IMR-90 (cell line): ENCODE results near the gene CCL4. TPM values are rescaled to one million over a fixed set of nuclear protein-coding genes. Genes with fewer than 3 reads are reported as not detected.

Source experiments
- ATAC-seq: fragments of 200-7000 bp; cut with Tn5 transposase; 2 replicates; pipeline ENCODE4 v1.9.1; 2020; ENCODE audit warnings: low read depth, mild to moderate bottlenecking, moderate library complexity
- BruUV-seq: library from RNA; stranded (reverse); fragments of 400-500 nt; replicated peaks from 2 replicates; lab custom pipeline; 2021; lab: Mats Ljungman, UMichigan
- CTCF ChIA-PET: fragments of 300-600 bp; formaldehyde crosslinking; extraction: SDS; loops from one replicate; lab custom pipeline; 2021; ENCODE audit warnings: antibody characterized with exemption; lab: Yijun Ruan, JAX
- POLR2A ChIA-PET: fragments of 300-600 bp; sonication (Branson Sonifier 250); formaldehyde crosslinking; loops from one replicate; lab custom pipeline; 2022; ENCODE audit warnings: antibody characterized with exemption; ENCODE audit not compliant: unreplicated experiment; lab: Charles Lee
- DNase-seq: peaks from one replicate; pipeline ENCODE4 v3.0.0; 2013
- H2AFZ ChIP-seq: replicated peaks from 2 replicates; pipeline ENCODE3; 2013; ENCODE audit warnings: low read length, mild to moderate bottlenecking; ENCODE audit not compliant: poor library complexity
- H2AK5ac ChIP-seq: 2 replicates; pipeline ENCODE4 v1.6.1; 2013; ENCODE audit warnings: low read depth, low read length, inconsistent platforms
- H2AK9ac ChIP-seq: replicated peaks from 2 replicates; pipeline ENCODE3; 2013; ENCODE audit warnings: mild to moderate bottlenecking, low read depth, low read length, moderate library complexity; ENCODE audit not compliant: poor library complexity
- H2BK120ac ChIP-seq: 2 replicates; pipeline ENCODE4 v1.6.1; 2013; ENCODE audit warnings: low read depth, low read length, inconsistent platforms
- H2BK15ac ChIP-seq: 3 replicates; pipeline ENCODE4 v1.6.1; 2013; ENCODE audit warnings: low read depth, low read length, inconsistent platforms
- H2BK20ac ChIP-seq: 2 replicates; pipeline ENCODE4 v1.6.1; 2013; ENCODE audit warnings: low read depth, mild to moderate bottlenecking, inconsistent platforms, low read length, moderate library complexity
- H2BK5ac ChIP-seq: 2 replicates; pipeline ENCODE4 v1.6.1; 2013; ENCODE audit warnings: mild to moderate bottlenecking, low read depth, low read length, inconsistent platforms; ENCODE audit not compliant: poor library complexity, severe bottlenecking
- H3K14ac ChIP-seq: replicated peaks from 2 replicates; pipeline ENCODE4 v1.6.1; 2013; ENCODE audit warnings: low read depth, low read length, inconsistent platforms
- H3K18ac ChIP-seq: 2 replicates; pipeline ENCODE4 v1.6.1; 2013; ENCODE audit warnings: low read depth, low read length, control low read depth
- H3K23ac ChIP-seq: 2 replicates; pipeline ENCODE4 v1.6.1; 2013; ENCODE audit warnings: low read depth, low read length, inconsistent platforms
- H3K27ac ChIP-seq: 2 replicates; pipeline ENCODE4 v1.5.1; 2013; ENCODE audit warnings: mild to moderate bottlenecking, control low read depth, low read length; ENCODE audit not compliant: insufficient read depth
- H3K27me3 ChIP-seq: 2 replicates; pipeline ENCODE4 v1.6.1; 2013; ENCODE audit warnings: low read length; ENCODE audit not compliant: control insufficient read depth, insufficient read depth
- H3K36me3 ChIP-seq: 2 replicates; pipeline ENCODE4 v1.6.1; 2013; ENCODE audit warnings: low read length, mixed read lengths; ENCODE audit not compliant: control insufficient read depth, insufficient read depth
- H3K4ac ChIP-seq: 2 replicates; pipeline ENCODE4 v1.6.1; 2013; ENCODE audit warnings: low read depth, low read length, inconsistent platforms
- H3K4me1 ChIP-seq: 2 replicates; pipeline ENCODE4 v1.6.1; 2013; ENCODE audit warnings: low read length, mixed read lengths; ENCODE audit not compliant: control insufficient read depth, insufficient read depth
- H3K4me2 ChIP-seq: 2 replicates; pipeline ENCODE4 v1.6.1; 2013; ENCODE audit warnings: low read depth, mild to moderate bottlenecking, control low read depth, low read length, moderate library complexity
- H3K4me3 ChIP-seq: 2 replicates; pipeline ENCODE4 v1.5.1; 2013; ENCODE audit warnings: low read depth, mild to moderate bottlenecking, control low read depth, low read length, moderate library complexity; ENCODE audit not compliant: insufficient read depth
- H3K56ac ChIP-seq: 2 replicates; pipeline ENCODE4 v1.6.1; 2013; ENCODE audit warnings: low read length, inconsistent platforms; ENCODE audit not compliant: insufficient read depth; ENCODE audit errors: extremely low read depth
- H3K79me1 ChIP-seq, 2 experiments: 2 replicates each; pipeline ENCODE4 v1.6.1; 2013; ENCODE audit warnings: low read length in 2 of 2, inconsistent platforms in 1 of 2, low read depth in 1 of 2
- H3K9ac ChIP-seq: 2 replicates; pipeline ENCODE4 v1.6.1; 2013; ENCODE audit warnings: low read depth, low read length, control low read depth
- H3K9me1 ChIP-seq: 2 replicates; pipeline ENCODE4 v1.6.1; 2013; ENCODE audit warnings: low read length, inconsistent platforms; ENCODE audit not compliant: insufficient read depth
- H3K9me3 ChIP-seq: 2 replicates; pipeline ENCODE4 v1.6.1; 2013; ENCODE audit warnings: low read length; ENCODE audit not compliant: control insufficient read depth, insufficient read depth
- H4K20me1 ChIP-seq: 2 replicates; pipeline ENCODE4 v1.6.1; 2013; ENCODE audit warnings: low read length, inconsistent platforms; ENCODE audit not compliant: insufficient read depth
- H4K5ac ChIP-seq: 2 replicates; pipeline ENCODE4 v1.6.1; 2013; ENCODE audit warnings: mild to moderate bottlenecking, low read depth, low read length, control low read depth
- H4K8ac ChIP-seq, 2 experiments: 2 replicates each; pipeline ENCODE4 v1.6.1; 2013; ENCODE audit warnings: low read depth in 2 of 2, low read length in 2 of 2, control low read depth in 1 of 2, inconsistent platforms in 1 of 2
- H4K91ac ChIP-seq: 2 replicates; pipeline ENCODE4 v1.6.1; 2013; ENCODE audit warnings: low read depth, low read length, inconsistent platforms; ENCODE audit not compliant: insufficient read depth
- BHLHE40 ChIP-seq: fragments of 150-350 bp; IDR thresholded peaks from 2 replicates; pipeline ENCODE4 v1.6.1; 2016; ENCODE audit warnings: mild to moderate bottlenecking, low read depth, low read length
- CEBPB ChIP-seq: IDR thresholded peaks from 2 replicates; pipeline ENCODE4 v1.6.1; 2012; ENCODE audit warnings: low read depth, low read length, improper control_type of control experiment
- CHD1 ChIP-seq: IDR thresholded peaks from 2 replicates; pipeline ENCODE4 v1.6.1; 2012; ENCODE audit warnings: low read depth, low read length, improper control_type of control experiment
- FOS ChIP-seq: fragments of 150-350 bp; IDR thresholded peaks from 2 replicates; pipeline ENCODE4 v1.6.1; 2016; ENCODE audit warnings: low read depth, low read length
- MAFK ChIP-seq: IDR thresholded peaks from 2 replicates; pipeline ENCODE4 v1.6.1; 2012; ENCODE audit warnings: low read depth, low read length, improper control_type of control experiment
- MXI1 ChIP-seq: IDR thresholded peaks from 2 replicates; pipeline ENCODE4 v1.6.1; 2012; ENCODE audit warnings: low read depth, mild to moderate bottlenecking, low read length, moderate library complexity, borderline replicate concordance
- POLR2A ChIP-seq: IDR thresholded peaks from 2 replicates; pipeline ENCODE4 v1.6.1; 2012; ENCODE audit warnings: mild to moderate bottlenecking, low read depth, low read length
- RFX5 ChIP-seq: IDR thresholded peaks from 2 replicates; pipeline ENCODE4 v1.8.0; 2012; ENCODE audit warnings: low read depth, mild to moderate bottlenecking, low read length, moderate library complexity
- SMC3 ChIP-seq: fragments of 150-350 bp; IDR thresholded peaks from 2 replicates; pipeline ENCODE4 v1.6.1; 2016; ENCODE audit warnings: low read depth, mild to moderate bottlenecking, antibody characterized with exemption, low read length, moderate library complexity
- WGBS, 2 experiments: methylation state at CpG; one replicate each; pipeline versions ENCODE4 v1.1.5 to v1.1.7; 2013; ENCODE audit warnings: missing lambda C conversion rate in 2 of 2; ENCODE audit not compliant: insufficient read length in 1 of 2; ENCODE audit errors: extremely low coverage in 2 of 2; 5-methylcytosine and 5-hydroxymethylcytosine counted together
- dilution Hi-C: fragments of 300-500 bp; cut with HindIII; formaldehyde crosslinking; loops from one replicate; pipeline ENCODE4 v1.14.3; 2018; ENCODE audit warnings: low sequenced_read_pairs; ENCODE audit not compliant: unreplicated experiment
- in situ Hi-C: fragments of 300-500 bp; cut with MboI; formaldehyde crosslinking; loops from 3 replicates; pipeline ENCODE4 v1.14.3; 2019; ENCODE audit warnings: low sequenced_read_pairs, inconsistent platforms, mixed read lengths
- intact Hi-C: fragments of 100-400 bp; cut with micrococcal nuclease; formaldehyde crosslinking; loops from 2 replicates; pipeline ENCODE4 v1.10.0; 2022
- polyA plus RNA-seq, 3 experiments: library from polyadenylated mRNA; depleted of rRNA; stranded (reverse); fragments of >200 nt; gene quantifications; 2 replicates each; pipeline ENCODE4 v1.2.3, GENCODE V29; 2012; ENCODE audit warnings: low replicate concordance in 1 of 3
- total RNA-seq: library from RNA; depleted of rRNA; stranded (reverse); fragments of >200 nt; gene quantifications from 2 replicates; pipeline ENCODE4 v1.2.3, GENCODE V29; 2012
- TF ChIP-seq, protein P1 (sequence below): fragments of 150-350 bp; IDR thresholded peaks from 2 replicates; pipeline ENCODE4 v1.6.1; 2016; ENCODE audit warnings: low read depth, mild to moderate bottlenecking, low read length, moderate library complexity, borderline replicate concordance
- TF ChIP-seq, protein P2 (sequence below): conservative IDR thresholded peaks from 2 replicates; pipeline ENCODE4 v1.5.1; 2012; ENCODE audit warnings: mild to moderate bottlenecking, low read depth, low read length, improper control_type of control experiment

The CCL4 gene
- total and polyA plus RNA-seq, 2 of the 4 experiments (the other 2 are of a cell fraction) = not detected

GRCh38 chr17:36055171-36055570, 48.5 kb upstream of the CCL4 start:
- Histone ChIP-seq H3K4me2 (no peak overlapping the region), H3K23ac (no peak overlapping the region), H3K9ac (no peak overlapping the region), H3K36me3 (no peaks in the 10 kb centered on the region), H3K9me3 (no peaks in the 10 kb centered on the region), H2AFZ (no peak overlapping the region), H3K27ac (no peak overlapping the region), H2AK9ac (no peak overlapping the region), H3K56ac (no peak overlapping the region), H2AK5ac (no peak overlapping the region), H3K18ac (no peak overlapping the region), H4K20me1 (no peaks in the 10 kb centered on the region), H3K4me1 (no peaks in the 10 kb centered on the region), H3K9me1 (no peaks in the 10 kb centered on the region), H2BK120ac (no peak overlapping the region), H2BK5ac (no peak overlapping the region), H3K79me1 (no peaks in the 10 kb centered on the region), H4K8ac (no peak overlapping the region), H3K4me3 (no peak overlapping the region), H3K14ac (no peak overlapping the region), H4K5ac (no peak overlapping the region), H3K27me3 (no peaks in the 10 kb centered on the region), H3K4ac (no peak overlapping the region), H2BK15ac (no peak overlapping the region), H4K91ac (no peak overlapping the region), H2BK20ac (no peak overlapping the region)
- ATAC-seq = no peak
- CTCF ChIA-PET = no interaction called here
- BruUV-seq = no TSS peak
- DNase-seq = no peak
- in situ Hi-C loops = no loop called here
- TF ChIP-seq, protein P1, sequence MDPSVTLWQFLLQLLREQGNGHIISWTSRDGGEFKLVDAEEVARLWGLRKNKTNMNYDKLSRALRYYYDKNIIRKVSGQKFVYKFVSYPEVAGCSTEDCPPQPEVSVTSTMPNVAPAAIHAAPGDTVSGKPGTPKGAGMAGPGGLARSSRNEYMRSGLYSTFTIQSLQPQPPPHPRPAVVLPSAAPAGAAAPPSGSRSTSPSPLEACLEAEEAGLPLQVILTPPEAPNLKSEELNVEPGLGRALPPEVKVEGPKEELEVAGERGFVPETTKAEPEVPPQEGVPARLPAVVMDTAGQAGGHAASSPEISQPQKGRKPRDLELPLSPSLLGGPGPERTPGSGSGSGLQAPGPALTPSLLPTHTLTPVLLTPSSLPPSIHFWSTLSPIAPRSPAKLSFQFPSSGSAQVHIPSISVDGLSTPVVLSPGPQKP = no peak
- no peak for TF ChIP-seq BHLHE40
- TF ChIP-seq SMC3 = no peak
- TF ChIP-seq MAFK = no peak
- TF ChIP-seq POLR2A = no peak
- TF ChIP-seq CHD1 = no peak
- no peak for TF ChIP-seq FOS
- no peak for TF ChIP-seq RFX5
- TF ChIP-seq CEBPB = no peak
- TF ChIP-seq MXI1 = no peak
- TF ChIP-seq, protein P2, sequence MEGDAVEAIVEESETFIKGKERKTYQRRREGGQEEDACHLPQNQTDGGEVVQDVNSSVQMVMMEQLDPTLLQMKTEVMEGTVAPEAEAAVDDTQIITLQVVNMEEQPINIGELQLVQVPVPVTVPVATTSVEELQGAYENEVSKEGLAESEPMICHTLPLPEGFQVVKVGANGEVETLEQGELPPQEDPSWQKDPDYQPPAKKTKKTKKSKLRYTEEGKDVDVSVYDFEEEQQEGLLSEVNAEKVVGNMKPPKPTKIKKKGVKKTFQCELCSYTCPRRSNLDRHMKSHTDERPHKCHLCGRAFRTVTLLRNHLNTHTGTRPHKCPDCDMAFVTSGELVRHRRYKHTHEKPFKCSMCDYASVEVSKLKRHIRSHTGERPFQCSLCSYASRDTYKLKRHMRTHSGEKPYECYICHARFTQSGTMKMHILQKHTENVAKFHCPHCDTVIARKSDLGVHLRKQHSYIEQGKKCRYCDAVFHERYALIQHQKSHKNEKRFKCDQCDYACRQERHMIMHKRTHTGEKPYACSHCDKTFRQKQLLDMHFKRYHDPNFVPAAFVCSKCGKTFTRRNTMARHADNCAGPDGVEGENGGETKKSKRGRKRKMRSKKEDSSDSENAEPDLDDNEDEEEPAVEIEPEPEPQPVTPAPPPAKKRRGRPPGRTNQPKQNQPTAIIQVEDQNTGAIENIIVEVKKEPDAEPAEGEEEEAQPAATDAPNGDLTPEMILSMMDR = no peak
- no CpG with 5 or more reads among the region's 2 CpGs for WGBS, 2 experiments
- POLR2A ChIA-PET = no interaction called here
- dilution Hi-C loops = no loop called here
- intact Hi-C loops = no loop called here
